ENCODE measurements around the gene CEPT1.

DNA sequence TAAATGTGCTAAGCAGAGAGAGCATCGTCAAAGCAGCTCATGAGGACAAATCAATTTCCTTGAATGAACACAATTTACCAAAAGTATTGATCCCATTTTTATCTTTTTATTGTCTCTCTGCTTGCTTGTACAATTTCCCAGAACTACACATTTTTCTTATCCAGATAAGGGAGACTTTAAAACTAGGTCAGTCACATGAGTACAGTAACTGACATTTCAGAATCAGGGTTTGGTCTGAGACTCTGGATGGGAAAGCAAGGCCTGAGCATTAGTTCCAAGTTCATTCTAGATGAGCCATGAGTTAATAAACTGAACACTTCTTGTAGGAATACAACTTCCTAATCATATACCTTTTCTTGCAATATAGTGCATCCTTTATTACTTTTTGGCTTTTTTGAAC lies 71.9 kb downstream of the CEPT1 start:
- TF ChIP-seq EP300 (IDR thresholded peaks at IDR 0.05; ENCODE audit: borderline replicate concordance in 1 of 2, control insufficient read depth in 1 of 2, low read depth in 2 of 2, low read length in 2 of 2) (no peak), ZNF217 (IDR thresholded peaks at IDR 0.05) (no peak), EZH2 (IDR thresholded peaks at IDR 0.05; ENCODE audit: borderline replicate concordance, control insufficient read depth, low read depth, low read length) (no peak), CEBPB (IDR thresholded peaks at IDR 0.05; ENCODE audit: borderline replicate concordance in 1 of 2, low read depth in 2 of 2, low read length in 2 of 2) (no peak), POLR2AphosphoS5 (IDR thresholded peaks at IDR 0.05; ENCODE audit: low read length) (no peak), WRNIP1 (IDR thresholded peaks at IDR 0.05; ENCODE audit: borderline replicate concordance, low read depth, low read length) (no peak), GABPA (IDR thresholded peaks at IDR 0.05; ENCODE audit: low read depth) (no peak), POLR2A (IDR thresholded peaks at IDR 0.05; ENCODE audit: low read depth, low read length) (no peak), ASH2L (IDR thresholded peaks at IDR 0.05; ENCODE audit: borderline replicate concordance, low read depth) (no peak), BRCA1 (IDR thresholded peaks at IDR 0.05; ENCODE audit: low read depth, low read length) (no peak)
- TF ChIP-seq, protein P1, sequence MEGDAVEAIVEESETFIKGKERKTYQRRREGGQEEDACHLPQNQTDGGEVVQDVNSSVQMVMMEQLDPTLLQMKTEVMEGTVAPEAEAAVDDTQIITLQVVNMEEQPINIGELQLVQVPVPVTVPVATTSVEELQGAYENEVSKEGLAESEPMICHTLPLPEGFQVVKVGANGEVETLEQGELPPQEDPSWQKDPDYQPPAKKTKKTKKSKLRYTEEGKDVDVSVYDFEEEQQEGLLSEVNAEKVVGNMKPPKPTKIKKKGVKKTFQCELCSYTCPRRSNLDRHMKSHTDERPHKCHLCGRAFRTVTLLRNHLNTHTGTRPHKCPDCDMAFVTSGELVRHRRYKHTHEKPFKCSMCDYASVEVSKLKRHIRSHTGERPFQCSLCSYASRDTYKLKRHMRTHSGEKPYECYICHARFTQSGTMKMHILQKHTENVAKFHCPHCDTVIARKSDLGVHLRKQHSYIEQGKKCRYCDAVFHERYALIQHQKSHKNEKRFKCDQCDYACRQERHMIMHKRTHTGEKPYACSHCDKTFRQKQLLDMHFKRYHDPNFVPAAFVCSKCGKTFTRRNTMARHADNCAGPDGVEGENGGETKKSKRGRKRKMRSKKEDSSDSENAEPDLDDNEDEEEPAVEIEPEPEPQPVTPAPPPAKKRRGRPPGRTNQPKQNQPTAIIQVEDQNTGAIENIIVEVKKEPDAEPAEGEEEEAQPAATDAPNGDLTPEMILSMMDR (IDR thresholded peaks at IDR 0.05 in 2 of 3, conservative IDR thresholded peaks at IDR 0.05 in 1 of 3; ENCODE audit: control insufficient read depth in 2 of 3, extremely low read depth in 1 of 3, insufficient read depth in 1 of 3, low read depth in 3 of 3, low read length in 3 of 3), result no peak
- TF ChIP-seq, protein P2, sequence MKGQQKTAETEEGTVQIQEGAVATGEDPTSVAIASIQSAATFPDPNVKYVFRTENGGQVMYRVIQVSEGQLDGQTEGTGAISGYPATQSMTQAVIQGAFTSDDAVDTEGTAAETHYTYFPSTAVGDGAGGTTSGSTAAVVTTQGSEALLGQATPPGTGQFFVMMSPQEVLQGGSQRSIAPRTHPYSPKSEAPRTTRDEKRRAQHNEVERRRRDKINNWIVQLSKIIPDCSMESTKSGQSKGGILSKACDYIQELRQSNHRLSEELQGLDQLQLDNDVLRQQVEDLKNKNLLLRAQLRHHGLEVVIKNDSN (IDR thresholded peaks at IDR 0.05; ENCODE audit: borderline replicate concordance, extremely low read length, insufficient read depth, low read depth, low read length), result no peak

All from GM12878 (cell line).